ENCODE data around the gene PRG2.

PRG2 gene

DNA sequence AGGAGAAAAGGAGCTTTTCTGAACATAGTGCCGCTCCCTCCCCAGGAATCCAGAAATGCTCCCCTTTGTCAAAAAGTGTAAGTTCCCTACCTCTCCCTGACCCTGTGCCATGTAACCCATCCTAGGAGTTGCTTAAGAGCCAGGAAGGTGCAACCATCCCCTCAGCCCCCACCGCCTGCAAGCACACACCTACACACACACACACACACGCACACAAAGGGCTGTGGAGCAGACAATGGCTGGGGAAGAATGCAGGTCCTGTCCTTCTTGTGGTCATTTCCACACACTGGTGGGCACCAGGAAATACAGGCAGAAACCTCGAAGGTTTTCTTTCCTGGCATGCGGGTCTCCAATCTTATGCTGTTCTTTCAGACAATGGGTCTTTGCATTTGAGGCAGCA, 51.1 kb downstream of the PRG2 start:
- TF ChIP-seq TAF1 (IDR thresholded peaks at IDR 0.05; ENCODE audit: borderline replicate concordance, insufficient read depth, low read length) (no peak), POLR2AphosphoS5 (IDR thresholded peaks at IDR 0.05; ENCODE audit: low read depth, low read length) (no peak), FOXP2 (optimal IDR thresholded peaks at IDR 0.05; ENCODE audit: borderline replicate concordance, extremely low read depth, extremely low read length, insufficient read depth) (no peak), SIN3A (IDR thresholded peaks at IDR 0.05; ENCODE audit: borderline replicate concordance, insufficient read depth, low read length) (no peak)
- TF ChIP-seq, protein P1, sequence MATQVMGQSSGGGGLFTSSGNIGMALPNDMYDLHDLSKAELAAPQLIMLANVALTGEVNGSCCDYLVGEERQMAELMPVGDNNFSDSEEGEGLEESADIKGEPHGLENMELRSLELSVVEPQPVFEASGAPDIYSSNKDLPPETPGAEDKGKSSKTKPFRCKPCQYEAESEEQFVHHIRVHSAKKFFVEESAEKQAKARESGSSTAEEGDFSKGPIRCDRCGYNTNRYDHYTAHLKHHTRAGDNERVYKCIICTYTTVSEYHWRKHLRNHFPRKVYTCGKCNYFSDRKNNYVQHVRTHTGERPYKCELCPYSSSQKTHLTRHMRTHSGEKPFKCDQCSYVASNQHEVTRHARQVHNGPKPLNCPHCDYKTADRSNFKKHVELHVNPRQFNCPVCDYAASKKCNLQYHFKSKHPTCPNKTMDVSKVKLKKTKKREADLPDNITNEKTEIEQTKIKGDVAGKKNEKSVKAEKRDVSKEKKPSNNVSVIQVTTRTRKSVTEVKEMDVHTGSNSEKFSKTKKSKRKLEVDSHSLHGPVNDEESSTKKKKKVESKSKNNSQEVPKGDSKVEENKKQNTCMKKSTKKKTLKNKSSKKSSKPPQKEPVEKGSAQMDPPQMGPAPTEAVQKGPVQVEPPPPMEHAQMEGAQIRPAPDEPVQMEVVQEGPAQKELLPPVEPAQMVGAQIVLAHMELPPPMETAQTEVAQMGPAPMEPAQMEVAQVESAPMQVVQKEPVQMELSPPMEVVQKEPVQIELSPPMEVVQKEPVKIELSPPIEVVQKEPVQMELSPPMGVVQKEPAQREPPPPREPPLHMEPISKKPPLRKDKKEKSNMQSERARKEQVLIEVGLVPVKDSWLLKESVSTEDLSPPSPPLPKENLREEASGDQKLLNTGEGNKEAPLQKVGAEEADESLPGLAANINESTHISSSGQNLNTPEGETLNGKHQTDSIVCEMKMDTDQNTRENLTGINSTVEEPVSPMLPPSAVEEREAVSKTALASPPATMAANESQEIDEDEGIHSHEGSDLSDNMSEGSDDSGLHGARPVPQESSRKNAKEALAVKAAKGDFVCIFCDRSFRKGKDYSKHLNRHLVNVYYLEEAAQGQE (IDR thresholded peaks at IDR 0.05; ENCODE audit: insufficient read depth in 1 of 2, low read depth in 2 of 2, low read length in 2 of 2) = no peak

DNA sequence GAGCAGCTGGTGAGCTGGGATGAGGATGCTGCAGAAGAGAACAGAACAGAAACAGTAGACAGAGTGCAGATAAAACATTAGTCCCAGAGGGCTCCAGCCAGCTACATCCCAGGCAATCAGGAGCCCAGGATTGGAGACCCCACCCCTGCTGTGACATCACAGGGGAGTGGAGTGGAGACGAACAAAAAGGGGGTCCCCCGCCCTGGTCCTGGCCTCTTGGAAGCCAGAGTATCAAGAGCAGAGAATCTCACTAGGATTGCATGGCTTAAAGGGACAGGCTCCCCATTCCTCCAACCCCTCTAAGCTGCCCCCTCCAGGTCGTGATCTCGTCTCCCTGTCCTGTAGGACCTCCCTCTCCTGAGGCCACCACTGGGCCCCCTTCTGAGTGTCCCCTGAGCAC, 52.3 kb downstream of the PRG2 start, which contains the start of gene P2RX3:
Gene P2RX3 (plus strand): TSS at position 211 of the 400 bp plus-strand sequence. CDS start 199 bp downstream, outside the sequence.
- TF ChIP-seq POLR2AphosphoS5 (IDR thresholded peaks at IDR 0.05; ENCODE audit: low read depth, low read length) (no peak), FOXP2 (optimal IDR thresholded peaks at IDR 0.05; ENCODE audit: borderline replicate concordance, extremely low read depth, extremely low read length, insufficient read depth) (no peak), TAF1 (IDR thresholded peaks at IDR 0.05; ENCODE audit: borderline replicate concordance, insufficient read depth, low read length) (no peak), SIN3A (IDR thresholded peaks at IDR 0.05; ENCODE audit: borderline replicate concordance, insufficient read depth, low read length) (no peak)
- TF ChIP-seq, protein P1 (IDR thresholded peaks at IDR 0.05; ENCODE audit: insufficient read depth in 1 of 2, low read depth in 2 of 2, low read length in 2 of 2) = no peak
